Right kidney (tissue), 1 donor: ENCODE data around the gene NRF1.
"Not testable (repeated sequence)": the region's sequence is repeated elsewhere in the genome, so short reads cannot be mapped to it uniquely, and the experiment has no call there.

Experiments
- DNase-seq: peaks from one replicate; pipeline ENCODE4 v3.0.0-alpha.2; 2016

The NRF1 gene

GRCh38 chr7:129606803-129607202, 4.7 kb upstream of the NRF1 start:
- no peak for DNase-seq

- DNase-seq, result no peak
Measured at GRCh38 chr7:129607471-129608120, 3.9 kb upstream of the NRF1 start.

GRCh38 chr7:129609666-129610065, 1.9 kb upstream of the NRF1 start:
- DNase-seq, result no peak

GRCh38 chr7:129610709-129611245, 743 bp upstream of the NRF1 start:
- DNase-seq, result no peak

GRCh38 chr7:129612112-129613015, 844 bp downstream of the NRF1 start:
- peak; percentile 82 for DNase-seq

GRCh38 chr7:129613016-129613337, 1.5 kb downstream of the NRF1 start:
- DNase-seq, result no peak

- no peak for DNase-seq
Measured at GRCh38 chr7:129615018-129615417, 3.5 kb downstream of the NRF1 start.

GRCh38 chr7:129616530-129616929, 5.0 kb downstream of the NRF1 start:
- no peak for DNase-seq

- no peak for DNase-seq
Measured at GRCh38 chr7:129617178-129617577, 5.7 kb downstream of the NRF1 start.

- no peak for DNase-seq
Measured at GRCh38 chr7:129617652-129618051, 6.1 kb downstream of the NRF1 start.

- no peak for DNase-seq
Measured at GRCh38 chr7:129626896-129627295, 15.4 kb downstream of the NRF1 start.

- no peak for DNase-seq
Measured at GRCh38 chr7:129630341-129630740, 18.8 kb downstream of the NRF1 start.

- DNase-seq, result no peak
Measured at GRCh38 chr7:129634361-129635034, 23.0 kb downstream of the NRF1 start.

- peak; percentile 18 for DNase-seq
Measured at GRCh38 chr7:129635300-129636029, 23.9 kb downstream of the NRF1 start.

- not testable (repeated sequence) for DNase-seq
Measured at GRCh38 chr7:129636030-129636550, 24.6 kb downstream of the NRF1 start.

GRCh38 chr7:129636641-129637040, 25.1 kb downstream of the NRF1 start:
- no peak for DNase-seq

- no peak for DNase-seq
Measured at GRCh38 chr7:129640400-129640799, 28.9 kb downstream of the NRF1 start.

- no peak for DNase-seq
Measured at GRCh38 chr7:129642871-129643549, 31.5 kb downstream of the NRF1 start.

GRCh38 chr7:129643550-129644170, 32.1 kb downstream of the NRF1 start:
- no peak for DNase-seq

GRCh38 chr7:129644634-129645230, 33.2 kb downstream of the NRF1 start:
- no peak for DNase-seq
